T follicular helper cell (primary cell): Measurements from ENCODE around the gene TLCD1.

Source experiments
- DNase-seq: peaks from one replicate; pipeline ENCODE4 v3.0.0-alpha.2; 2020; ENCODE audit warnings: low read depth

The TLCD1 gene

DNA sequence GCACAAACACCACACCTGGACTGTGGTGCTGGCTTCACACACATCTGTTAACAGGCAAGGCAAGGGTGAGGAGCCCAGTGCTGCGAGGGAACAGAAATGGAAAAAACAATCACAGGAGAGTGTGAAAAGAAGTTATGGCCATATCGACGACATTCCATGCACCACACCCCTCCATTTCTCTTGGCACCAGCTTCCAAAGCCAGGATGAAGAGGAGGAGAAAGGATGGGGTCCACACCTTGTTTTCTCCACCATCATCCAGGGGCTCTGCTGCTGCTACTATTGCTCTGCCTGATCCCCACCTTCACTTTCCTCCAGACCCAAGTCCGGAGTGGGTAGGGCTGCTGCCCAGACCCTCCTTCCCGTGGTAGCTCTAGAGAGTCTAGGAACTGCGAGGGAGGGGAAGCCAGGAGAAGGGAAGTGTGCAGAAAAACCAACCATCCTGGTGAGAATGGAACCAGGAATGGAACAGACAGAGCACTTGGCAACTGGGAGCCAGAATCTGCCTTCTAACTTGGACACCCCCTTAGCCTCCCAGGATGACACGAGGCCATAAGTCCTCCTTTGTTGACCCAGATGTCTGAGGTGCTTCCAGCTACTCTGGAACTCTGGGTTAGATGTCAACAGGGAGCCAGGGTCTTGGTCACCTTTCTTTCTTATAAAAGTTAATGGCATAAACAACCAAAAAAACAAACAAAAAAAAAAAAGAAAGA is 13.2 kb downstream of the TLCD1 start:
- no peak for DNase-seq

- DNase-seq: peak; percentile 43
Observed at GRCh38 chr17:28712032-28712704, 13.9 kb downstream of the TLCD1 start.

DNA sequence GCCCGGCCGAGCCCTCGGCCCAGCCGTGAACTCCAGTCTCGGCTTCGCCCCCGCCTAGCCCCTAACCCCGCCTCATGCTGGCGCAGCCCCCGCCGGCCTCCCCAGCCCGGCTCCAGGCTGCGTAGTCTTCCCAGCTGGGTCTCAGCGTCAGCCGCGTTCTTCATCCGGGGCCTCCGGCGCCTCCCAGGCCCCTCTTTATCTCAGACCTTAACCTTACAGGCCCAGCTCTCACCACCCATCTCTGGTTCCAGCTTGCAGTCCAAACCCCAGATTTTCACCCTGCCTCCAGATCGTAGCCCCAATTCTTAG is 14.4 kb downstream of the TLCD1 start, which contains the start of gene PROCA1:
Gene PROCA1 (minus strand): TSS at position 166 of the 309 bp plus-strand sequence. CDS start 228 bp downstream, outside the sequence.
- DNase-seq: no peak

GRCh38 chr17:28710861-28711722 is 14.9 kb downstream of the TLCD1 start:
- peak; percentile 82 for DNase-seq

DNA sequence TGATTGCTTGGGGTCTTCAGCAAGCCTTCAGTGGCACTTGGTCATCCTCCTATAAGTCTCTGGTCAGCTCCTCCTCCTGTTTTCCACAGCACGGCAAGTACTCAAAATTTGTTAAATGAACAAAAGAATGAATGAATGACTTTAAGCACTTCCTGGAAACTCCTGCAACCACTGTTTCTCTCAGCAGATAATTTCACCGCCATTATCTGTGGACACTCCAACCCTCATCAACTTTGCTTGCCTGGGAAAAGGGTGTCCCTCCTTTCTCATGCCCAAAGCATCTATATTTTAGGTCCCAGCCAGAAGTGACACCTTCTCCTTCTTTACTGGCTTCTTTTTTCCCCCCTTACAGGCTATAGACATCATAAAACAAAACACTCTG is 18.7 kb downstream of the TLCD1 start:
- DNase-seq: no peak

DNA sequence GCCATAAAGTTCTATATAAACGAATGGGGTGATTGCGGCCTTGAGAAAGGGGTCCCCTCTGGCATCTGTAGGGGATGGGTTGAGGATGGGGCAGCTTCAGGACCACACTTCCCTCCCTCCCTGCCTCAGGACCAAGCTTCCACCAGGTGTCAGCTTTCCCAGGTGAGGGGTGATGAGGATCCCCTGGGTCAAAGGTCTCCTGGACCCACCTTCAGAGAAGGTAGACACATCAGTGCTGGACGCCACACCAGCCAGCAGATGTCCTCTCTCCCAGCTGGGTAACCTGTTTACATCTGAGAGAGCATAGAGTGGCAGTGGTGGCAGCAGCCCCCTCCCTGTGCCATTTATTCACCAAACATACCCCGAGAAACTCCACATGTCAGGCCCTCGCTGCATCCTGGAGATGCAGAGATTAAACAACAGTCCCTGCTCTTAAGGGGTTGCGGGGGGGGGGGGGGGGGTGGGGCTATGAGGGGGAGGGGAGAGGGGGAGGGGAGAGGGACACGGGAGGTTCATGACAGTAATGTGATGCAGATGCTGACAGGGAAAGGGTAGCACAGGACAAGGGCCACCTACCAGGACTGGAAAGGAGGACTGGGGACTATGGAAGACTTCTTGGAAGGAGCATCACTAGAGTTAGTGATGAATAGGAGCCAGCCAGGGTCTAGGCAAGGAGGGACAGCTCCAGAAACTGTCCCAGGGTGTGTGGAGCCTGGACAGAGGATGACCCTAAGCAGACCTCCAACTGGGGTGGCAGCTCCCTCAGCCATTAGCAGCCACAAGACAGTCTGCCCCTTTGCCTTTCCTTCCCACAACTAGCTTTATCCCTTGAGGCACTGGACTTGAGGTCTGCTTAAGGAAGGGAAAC is 19.3 kb downstream of the TLCD1 start:
- DNase-seq: no peak

DNA sequence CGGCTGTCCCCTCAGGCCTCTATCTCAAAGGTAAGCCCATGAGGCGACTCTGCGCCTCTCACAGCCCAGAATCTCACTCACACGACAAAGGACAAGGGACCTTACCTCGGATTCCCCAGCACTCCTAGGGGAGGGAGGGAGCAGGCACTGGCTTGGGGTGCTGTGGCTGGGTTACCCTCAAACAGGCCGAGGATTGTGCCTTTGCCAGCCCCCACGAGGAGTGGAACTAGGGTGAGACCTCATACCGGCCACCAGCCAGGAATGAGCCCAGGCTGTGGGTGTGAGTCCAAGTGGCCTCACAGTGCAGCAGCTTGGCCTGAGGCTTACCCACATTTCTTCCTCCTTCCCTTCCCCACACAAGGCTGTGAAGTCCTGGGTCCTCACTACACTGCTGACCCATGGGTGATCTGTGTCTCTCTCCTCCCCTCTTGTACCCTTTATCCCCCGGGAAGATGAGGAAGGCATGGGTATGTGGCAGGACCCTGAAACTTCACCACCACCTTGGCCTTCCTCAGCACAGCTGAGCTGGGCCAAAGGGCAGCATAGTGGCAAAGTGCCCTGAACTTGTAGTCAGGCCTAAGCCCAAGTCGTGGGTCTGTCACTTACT is 20.2 kb downstream of the TLCD1 start:
- DNase-seq: no peak

DNA sequence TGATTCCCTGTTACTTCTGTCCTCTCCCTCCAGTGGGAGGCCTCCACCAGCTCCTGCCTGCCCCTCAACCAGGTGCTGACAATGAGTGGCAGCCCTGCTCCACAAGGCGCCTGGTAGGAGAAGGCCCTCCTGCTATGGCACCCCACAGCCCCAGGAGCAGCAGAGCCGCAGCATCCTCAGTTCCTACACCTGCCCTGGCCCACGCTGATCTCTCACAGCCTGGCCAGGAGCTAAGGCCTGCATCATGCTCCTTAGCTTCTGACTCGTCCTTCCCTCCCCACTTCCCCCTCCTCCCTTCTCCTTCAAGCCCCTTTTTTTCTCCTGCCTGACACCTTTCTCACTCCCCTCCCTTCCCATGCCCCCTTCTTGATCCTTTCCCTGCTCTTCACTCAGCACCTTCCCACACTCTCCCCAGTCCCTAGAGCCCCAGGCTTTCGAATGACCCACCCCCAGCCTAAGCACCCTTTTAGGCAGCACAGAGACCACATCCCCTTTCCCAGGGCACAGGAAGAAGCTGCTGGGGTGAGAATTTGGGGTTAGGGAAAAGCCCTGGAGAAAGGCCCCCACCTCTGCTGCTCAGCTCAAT is 20.9 kb downstream of the TLCD1 start:
- DNase-seq: no peak

DNA sequence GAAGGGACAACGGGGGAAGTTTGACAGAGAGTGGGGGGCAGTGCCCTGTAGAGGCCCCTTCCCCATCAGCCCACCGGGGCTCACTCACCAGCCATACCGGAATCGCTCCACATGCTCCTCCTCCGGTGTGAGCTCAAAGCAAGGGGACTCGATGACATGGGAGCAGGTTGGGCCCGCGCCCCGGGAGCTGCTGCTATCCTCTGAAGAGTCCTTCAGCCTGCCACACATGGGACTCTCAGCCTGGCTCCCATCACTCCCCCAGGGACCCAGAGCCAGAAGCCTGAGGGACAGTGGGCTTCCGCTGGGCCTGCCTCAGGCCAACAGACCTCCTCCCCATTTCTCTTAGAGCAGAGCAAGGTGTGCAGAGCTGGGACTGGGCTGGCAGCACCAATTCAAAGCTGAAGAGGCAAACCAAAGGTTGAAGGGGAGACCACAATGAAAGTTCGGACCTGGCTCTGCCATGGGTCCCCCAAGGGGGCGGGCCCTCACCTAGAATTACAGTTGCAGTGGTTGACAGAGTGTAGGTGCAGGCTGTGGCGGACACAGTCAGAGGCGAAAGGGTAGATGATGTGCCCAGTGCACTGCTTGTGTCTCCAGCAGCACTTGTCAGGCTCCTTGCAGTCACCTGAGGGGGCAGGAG is 21.7 kb downstream of the TLCD1 start:
- DNase-seq: no peak

- DNase-seq: no peak
Observed at GRCh38 chr17:28703552-28704218, 22.3 kb downstream of the TLCD1 start.

GRCh38 chr17:28702752-28703150 is 23.3 kb downstream of the TLCD1 start:
- DNase-seq: no peak

GRCh38 chr17:28702026-28702751 is 23.8 kb downstream of the TLCD1 start:
- DNase-seq: no peak

DNA sequence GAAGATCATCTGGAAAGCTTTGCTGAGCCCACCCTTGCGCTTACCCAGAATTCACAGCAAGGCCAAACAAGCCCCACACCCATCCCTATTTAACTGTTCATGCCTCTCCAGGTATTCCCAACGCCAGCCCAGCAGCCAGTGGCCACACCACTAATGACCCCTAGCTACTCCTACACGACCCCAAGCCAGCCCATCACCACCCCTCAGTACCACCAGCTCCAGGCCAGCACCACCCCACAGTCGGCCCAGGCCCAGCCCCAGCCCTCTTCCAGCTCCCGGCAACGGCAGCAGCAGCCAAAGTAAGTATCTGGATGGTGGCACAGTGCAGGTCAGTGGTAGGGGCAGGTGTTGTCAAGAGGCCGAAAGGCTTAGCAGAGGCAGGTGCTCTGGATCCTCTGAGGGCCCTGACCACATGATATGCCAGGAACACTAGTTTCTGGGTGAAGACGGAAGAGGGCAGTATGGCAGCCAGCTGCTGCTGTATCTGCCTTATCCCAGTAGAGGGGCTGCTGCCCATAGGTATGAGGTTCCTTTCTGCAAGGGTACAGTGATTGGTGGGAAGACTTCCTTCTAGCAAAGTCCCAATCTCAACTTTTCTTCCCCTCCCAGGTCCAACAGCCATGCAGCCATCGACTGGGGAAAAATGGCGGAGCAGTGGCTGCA is 25.1 kb downstream of the TLCD1 start:
- DNase-seq: no peak

DNA sequence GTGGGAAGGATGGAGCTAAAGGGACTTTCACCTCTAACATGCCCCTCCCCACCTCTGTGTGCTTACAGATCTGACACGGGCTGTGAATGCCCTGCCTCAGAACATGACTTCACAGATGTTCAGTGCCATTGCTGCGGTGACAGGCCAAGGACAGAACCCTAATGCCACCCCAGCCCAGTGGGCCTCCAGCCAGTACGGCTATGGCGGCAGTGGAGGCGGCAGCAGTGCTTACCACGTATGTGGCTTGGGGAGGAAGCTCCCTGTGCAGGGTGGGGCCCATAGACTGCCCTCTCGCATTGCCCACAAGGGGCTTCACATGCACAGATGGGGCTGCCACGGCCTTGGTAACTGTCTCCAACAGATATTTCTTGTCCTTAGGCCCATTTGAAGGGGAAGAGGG is 25.8 kb downstream of the TLCD1 start:
- DNase-seq: no peak

DNA sequence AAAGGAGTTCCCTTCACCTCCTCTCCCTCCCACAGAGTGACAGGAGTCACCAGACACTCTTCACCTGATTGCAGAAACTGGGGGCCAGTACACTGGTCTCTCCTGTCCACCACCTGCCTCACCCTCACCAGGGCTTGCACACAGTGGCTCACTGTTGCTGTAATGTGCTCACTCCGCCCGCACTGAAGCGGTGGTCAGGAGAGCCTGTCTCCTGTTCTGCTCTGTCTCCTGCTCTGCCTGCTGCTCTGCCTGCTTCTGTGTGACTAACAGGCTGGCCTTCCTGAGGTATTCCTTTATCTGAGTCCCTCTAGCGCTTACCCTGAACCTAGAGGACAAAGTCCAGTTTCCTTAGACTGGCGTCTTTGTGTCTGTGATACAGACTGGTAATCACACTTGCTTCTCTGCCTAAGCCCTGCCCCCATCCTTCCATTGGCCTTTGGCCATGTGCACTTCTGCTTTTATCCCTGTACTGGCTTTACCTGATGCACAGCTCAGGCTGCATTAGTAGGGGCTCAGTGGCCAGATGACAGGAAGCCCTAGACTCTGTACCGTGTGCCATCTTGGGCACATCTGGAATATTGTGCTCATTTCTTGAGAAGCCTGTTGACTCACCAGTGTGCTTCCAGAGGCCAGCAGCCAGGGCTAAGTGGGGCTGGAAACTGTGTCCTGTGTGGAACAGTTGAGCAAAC is 27.6 kb downstream of the TLCD1 start:
- DNase-seq: no peak

DNA sequence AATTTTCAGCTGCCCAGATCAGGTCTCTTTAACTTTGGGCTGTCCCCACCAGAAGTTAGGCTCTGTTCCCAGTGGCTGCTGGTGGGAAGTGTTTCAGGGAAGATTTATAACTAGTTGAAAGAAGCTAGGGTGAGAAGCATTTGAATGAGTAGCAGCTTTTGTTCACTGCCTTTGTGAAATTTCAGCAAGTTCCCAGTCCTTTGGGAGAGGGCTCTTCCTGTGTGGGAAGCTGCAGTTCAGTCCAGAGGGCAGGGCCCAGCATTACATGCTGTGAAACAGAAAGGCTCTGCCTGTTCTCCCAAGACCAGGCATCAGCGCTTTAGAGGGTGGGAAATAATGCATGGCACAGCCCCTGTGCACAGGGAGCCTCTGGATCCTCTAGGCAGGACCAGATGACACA is 32.2 kb downstream of the TLCD1 start:
- no peak for DNase-seq

DNA sequence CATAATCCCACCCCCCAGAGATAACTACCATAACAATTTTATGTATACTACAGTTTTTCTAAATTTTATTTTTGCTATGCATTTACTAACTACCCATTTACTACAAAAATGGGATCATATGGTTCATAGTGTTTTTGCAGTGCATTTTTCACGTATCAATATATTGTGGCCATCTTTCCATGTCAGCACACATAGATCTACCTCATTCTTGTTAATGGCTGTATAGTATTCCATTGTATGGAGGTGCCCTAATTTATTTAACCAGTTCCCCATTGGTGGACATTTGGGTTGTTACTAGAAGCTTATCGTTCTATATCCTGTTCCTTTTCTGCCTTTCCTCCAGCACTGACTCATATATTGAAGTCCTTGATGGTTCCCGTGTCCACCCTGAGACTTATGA is 37.0 kb downstream of the TLCD1 start:
- DNase-seq: no peak

- no peak for DNase-seq
Observed at GRCh38 chr17:28688481-28688880, 37.6 kb downstream of the TLCD1 start.
